ENCODE results near the gene OMP.

OMP gene

DNA sequence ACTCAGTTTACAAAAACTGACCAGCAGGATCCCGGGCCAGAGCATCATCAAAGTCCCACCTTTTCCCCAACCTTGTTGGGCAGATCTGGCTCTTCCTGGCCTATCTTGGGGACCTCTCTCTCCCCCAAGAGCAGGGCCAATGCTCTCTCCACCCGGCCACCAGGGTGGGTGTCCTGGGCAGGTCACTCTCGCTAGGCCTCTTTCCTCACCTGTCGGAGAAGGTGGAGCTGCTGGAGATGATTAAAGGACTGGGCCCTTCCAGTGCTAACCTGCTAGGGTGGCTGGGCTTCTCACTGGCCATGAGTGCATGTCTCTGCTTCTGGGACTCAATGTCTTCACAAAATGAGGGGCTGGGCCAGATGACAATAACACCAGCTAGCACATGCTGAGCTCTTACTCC lies 38.8 kb upstream of the OMP start:
- no peak overlapping the region for H3K4me3 ChIP-seq (ENCODE audit: low read depth, low read length)
- DNase-seq (ENCODE audit: low read depth, low spot score): no peak
- in situ Hi-C loops (cut with HindIII; ENCODE audit: low sequenced_read_pairs): no loop called here
- TF ChIP-seq CTCF (IDR thresholded peaks at IDR 0.05; ENCODE audit: low read depth, low read length): no peak

GRCh38 chr11:77064648-77065217 lies 37.9 kb upstream of the OMP start:
- DNase-seq (ENCODE audit: low read depth, low spot score): no peak
- in situ Hi-C loops (cut with HindIII; ENCODE audit: low sequenced_read_pairs): no loop called here
- no peak overlapping the region for H3K4me3 ChIP-seq (ENCODE audit: low read depth, low read length)
- no peak for TF ChIP-seq CTCF (IDR thresholded peaks at IDR 0.05; ENCODE audit: low read depth, low read length)

DNA sequence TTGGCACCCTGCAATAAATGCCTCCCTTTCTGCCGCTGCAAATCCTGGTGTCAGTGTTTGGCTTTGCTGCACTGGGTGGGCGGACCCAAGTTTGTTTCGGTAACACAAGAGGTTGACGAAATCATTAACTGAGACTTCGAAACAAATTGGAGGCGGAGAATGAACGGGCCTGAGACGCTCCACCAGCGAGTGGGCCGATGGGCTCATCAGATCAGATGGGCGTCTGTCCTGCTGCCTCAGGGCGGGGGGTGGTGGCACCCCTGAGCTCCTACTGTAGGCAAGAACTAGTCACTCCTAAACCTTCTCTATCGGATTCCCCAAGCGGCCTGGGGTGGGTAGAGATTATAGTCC lies 36.8 kb upstream of the OMP start:
- no peak for TF ChIP-seq CTCF (IDR thresholded peaks at IDR 0.05; ENCODE audit: low read depth, low read length)
- DNase-seq (ENCODE audit: low read depth, low spot score): peak; percentile 19
- peak overlapping the region; percentile 52 for H3K4me3 ChIP-seq (ENCODE audit: low read depth, low read length)
- in situ Hi-C loops (cut with HindIII; ENCODE audit: low sequenced_read_pairs): no loop called here

DNA sequence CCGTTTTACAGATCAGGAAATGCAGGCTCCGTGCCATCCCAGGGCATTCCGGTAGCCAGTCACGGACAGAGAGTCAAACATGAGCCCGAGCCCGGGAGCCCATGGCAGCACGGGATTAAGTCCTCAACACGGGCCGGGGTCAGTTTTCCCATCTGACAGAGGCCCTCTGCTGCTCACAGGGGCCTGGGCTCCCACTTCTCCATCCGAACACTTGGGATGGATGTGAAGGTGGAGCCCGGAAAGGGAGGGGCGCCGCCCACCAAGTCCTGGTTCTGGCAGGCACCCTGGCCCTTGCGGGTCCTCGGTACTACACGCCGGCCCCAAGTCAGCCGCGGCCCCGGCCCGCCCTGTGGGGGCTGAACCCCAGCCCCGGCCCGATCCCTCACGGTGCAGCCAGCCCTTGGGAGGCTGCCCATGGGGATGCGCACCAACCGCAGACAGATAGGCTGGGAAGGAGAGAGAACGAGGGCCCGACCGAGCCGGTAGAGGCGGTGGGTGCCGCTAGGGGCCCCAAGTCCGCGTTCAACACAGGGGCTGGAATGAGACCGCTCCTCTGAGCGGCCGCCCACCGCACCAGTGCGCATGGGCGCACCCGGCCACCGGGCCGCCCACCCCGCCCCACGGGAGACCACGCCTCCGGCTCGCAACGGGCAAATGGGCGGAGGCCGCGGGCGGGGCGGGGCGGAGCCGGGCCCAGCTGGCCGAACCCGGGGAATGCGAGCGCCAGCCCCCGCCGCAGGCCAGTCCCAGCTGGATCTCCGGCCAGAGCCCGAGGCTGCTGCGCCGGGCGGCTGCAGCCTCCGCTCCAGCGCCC lies 36.2 kb upstream of the OMP start, which contains the start of gene CAPN5:
TSS of gene CAPN5 (plus strand) at position 743 of the 814 bp plus-strand sequence. CDS start 17,916 bp downstream, outside the sequence.
- peak; percentile 35 for TF ChIP-seq CTCF (IDR thresholded peaks at IDR 0.05; ENCODE audit: low read depth, low read length)
- DNase-seq (ENCODE audit: low read depth, low spot score): peak; percentile 93
- peak within 1 kb of the TSS; percentile 64 for H3K4me3 ChIP-seq (ENCODE audit: low read depth, low read length)
- in situ Hi-C loops (cut with HindIII; ENCODE audit: low sequenced_read_pairs): no loop called here

GRCh38 chr11:77067861-77068443 lies 34.7 kb upstream of the OMP start:
- TF ChIP-seq CTCF (IDR thresholded peaks at IDR 0.05; ENCODE audit: low read depth, low read length): no peak
- in situ Hi-C loops (cut with HindIII; ENCODE audit: low sequenced_read_pairs): no loop called here
- H3K4me3 ChIP-seq (ENCODE audit: low read depth, low read length): peak overlapping the region; percentile 64
- no peak for DNase-seq (ENCODE audit: low read depth, low spot score)

DNA sequence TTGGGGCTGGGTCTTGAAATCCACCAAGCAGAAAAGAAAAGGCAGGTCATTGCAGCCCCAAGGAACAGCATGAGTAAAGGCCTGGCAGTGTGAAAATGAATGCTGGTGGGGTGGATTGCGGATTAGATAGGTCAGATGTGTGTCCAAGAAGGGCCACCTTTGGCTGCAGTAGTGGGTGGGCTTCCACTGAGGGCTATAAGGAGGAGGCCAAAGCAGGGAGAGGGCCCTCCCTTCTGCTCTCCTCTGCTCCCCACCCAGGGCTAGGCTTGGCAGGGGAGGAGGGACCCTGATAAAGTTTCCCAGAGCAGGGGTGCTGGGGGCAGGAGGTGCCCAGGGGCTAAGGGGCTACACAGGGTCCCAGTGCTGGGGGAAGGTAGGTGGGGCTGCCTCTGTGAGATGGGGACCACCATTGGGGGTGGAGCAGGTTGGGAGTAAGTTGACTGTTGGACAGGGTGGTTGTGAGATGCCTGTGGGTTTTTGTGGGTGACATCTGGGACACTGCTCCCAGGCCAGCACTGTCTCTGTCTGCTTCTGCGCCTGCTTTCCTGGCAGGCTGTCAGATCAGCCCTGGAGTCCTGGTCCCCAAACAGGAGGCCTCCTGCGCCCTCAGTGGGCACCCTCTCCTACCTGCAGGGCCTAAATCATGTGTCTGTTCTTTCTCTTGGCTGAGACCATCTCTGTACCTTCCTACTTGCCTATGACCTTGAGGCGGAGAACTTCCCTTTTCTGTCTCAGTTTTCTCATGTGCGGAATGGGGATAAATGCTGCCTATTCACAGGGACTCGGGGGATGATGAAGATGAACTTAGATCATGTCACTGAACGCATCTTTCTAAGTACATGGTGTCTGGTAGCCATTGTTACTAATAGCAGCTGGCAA lies 33.9 kb upstream of the OMP start:
- DNase-seq (ENCODE audit: low read depth, low spot score): no peak
- in situ Hi-C loops (cut with HindIII; ENCODE audit: low sequenced_read_pairs): no loop called here
- no peak for TF ChIP-seq CTCF (IDR thresholded peaks at IDR 0.05; ENCODE audit: low read depth, low read length)
- no peak overlapping the region for H3K4me3 ChIP-seq (ENCODE audit: low read depth, low read length)
